Astrocyte (in vitro differentiated cells and primary cell): ENCODE measurements around the gene ARRB1.

Source experiments
- CTCF ChIP-seq: IDR thresholded peaks from 2 replicates; pipeline ENCODE4 v1.5.1; 2011; ENCODE audit warnings: low read depth, mild to moderate bottlenecking, inconsistent platforms, low read length, moderate library complexity; ENCODE audit not compliant: insufficient read depth
- EZH2 ChIP-seq: IDR thresholded peaks from 2 replicates; pipeline ENCODE4 v1.6.1; 2012; ENCODE audit warnings: mild to moderate bottlenecking, low read length, inconsistent platforms; ENCODE audit not compliant: insufficient read depth

DNA sequence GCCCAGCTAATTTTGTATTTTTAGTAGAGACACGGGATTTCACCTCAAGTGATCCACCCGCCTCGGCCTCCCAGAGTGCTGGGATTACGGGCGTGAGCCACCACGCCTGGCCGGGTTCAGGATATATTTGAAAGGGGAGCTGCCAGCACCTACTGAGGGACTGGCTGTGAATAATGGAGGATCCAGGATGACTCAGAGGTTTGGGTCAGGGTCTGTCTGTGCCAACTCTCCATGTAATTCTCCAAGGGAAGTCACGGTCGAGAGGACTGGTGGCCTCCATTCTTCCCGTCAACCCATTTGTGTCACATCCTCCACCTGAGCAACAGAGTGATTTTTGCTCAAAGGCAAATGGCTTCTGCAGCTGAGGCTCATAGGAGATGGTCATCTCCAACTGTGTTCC lies 3.6 kb upstream of the ARRB1 start:
- TF ChIP-seq CTCF (no peak), EZH2 (no peak)
